ENCODE measurements around the gene BEGAIN. TPM values are rescaled to one million over a fixed set of nuclear protein-coding genes. Genes with fewer than 3 reads are reported as not detected.

BEGAIN gene
- total RNA-seq, 2 experiments from 2014 or later = 1.5 to 2.3 TPM

DNA sequence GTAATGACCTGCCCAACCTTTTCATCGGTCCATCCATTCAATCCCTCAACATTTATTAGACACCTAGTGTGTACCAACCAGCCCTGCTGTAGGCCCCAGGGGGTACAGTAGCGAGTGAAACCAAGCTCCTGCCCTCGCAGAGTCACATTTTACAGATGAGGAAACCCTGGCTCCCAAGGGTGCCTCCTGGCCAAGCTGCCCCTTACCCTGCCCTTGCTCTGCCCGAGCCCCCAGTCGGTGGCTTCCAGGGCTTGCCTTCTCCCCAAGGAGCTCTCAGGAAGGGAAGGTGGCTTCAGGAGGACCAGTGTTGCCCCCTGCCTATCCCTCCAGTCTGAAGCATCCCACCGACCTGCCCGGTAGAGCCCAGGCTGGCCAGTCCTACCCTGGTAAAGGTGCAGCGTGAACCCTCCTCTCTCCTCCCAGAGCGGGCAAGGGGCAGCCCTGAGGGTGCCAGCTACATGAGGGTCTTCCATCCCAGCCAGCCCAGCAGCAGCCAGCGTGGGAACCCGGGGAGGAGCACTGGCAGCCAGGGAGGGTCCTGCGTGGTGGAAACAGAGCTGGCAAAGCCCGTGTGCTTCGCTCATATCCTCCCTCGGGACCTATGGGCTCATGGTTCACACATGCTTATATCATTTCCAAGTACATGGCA is 670 bp upstream of the BEGAIN start:
- H3K27ac Mint-ChIP-seq = no peak overlapping the region

DNA sequence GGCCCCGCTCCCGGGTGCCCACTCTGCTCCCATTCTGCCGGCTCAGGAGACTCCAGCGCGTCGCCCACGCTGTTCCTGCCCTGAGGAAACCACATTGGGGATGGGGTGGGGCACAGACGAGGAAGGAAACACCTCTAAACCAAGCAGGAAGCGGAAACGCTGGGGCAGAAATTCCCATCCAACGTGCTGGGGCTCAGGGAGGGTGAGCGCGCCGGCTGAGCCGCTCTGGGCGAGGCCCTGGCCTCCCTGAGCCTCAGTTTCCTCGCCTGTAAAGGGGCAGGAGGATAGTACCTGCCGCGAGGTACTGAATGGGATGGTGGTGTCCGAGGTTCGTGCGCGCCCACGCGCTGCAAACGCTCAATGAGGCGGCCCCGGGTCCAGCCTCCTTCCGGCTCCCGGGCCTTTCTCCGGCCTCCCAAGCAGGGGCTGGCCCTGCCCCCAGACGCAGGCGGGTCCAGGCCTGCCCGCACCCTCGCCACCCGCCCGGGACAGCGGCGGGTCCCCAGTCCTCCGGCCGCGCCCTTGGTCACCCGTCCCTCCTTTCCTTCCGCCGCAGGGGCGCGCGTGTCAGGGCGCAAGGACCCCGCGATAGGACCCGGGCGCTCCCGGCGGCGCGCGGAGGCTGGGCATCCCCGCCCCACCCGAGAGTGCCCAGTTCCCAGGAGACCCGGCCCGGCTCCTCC is 673 bp downstream of the BEGAIN start:
- peak overlapping the region; percentile 70 for H3K4me3 Mint-ChIP-seq
- peaks cover 6% of the 10 kb centered on the region for H3K4me1 Mint-ChIP-seq
- no peaks in the 10 kb centered on the region for H3K36me3 Mint-ChIP-seq
- H3K27me3 Mint-ChIP-seq = peaks cover 18% of the 10 kb centered on the region
- no peaks in the 10 kb centered on the region for H3K9me3 Mint-ChIP-seq
- ATAC-seq (ENCODE audit: low read depth) = peak; percentile 21
- DNase-seq = peak; percentile 62
- POLR2A ChIA-PET = no interaction called here
- no peak overlapping the region for H3K27ac Mint-ChIP-seq

More for the DNA sequence above, 670 bp upstream of the BEGAIN start:
- Mint-ChIP-seq H3K4me1 (peaks cover 6% of the 10 kb centered on the region), H3K27me3 (peaks cover 19% of the 10 kb centered on the region), H3K36me3 (no peaks in the 10 kb centered on the region), H3K4me3 (peak overlapping the region; percentile 66), H3K9me3 (no peaks in the 10 kb centered on the region)
- ATAC-seq (ENCODE audit: low read depth) (no peak), DNase-seq (peak; percentile 33)
- POLR2A ChIA-PET = no interaction called here

DNA sequence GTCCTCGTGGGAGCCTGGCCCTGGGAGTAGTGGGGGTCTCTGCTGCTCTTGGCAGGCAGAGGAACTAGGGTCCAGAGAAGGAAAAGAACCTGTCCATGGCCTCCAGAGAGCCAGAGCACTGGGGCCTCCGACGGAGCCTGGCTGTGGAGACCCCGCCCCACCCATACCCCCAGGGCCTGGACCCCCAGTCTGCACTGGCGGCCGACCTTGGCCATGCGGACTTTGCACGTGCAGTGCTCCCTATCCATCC is 1.1 kb downstream of the BEGAIN start:
- ATAC-seq (ENCODE audit: low read depth) (no peak), DNase-seq (no peak)
- POLR2A ChIA-PET = no interaction called here
- no peaks in the 10 kb centered on the region for H3K9me3 Mint-ChIP-seq
- H3K4me1 Mint-ChIP-seq = peaks cover 6% of the 10 kb centered on the region
- H3K27ac Mint-ChIP-seq = no peak overlapping the region
- H3K36me3 Mint-ChIP-seq = no peaks in the 10 kb centered on the region
- peak overlapping the region; percentile 70 for H3K4me3 Mint-ChIP-seq
- peaks cover 18% of the 10 kb centered on the region for H3K27me3 Mint-ChIP-seq

DNA sequence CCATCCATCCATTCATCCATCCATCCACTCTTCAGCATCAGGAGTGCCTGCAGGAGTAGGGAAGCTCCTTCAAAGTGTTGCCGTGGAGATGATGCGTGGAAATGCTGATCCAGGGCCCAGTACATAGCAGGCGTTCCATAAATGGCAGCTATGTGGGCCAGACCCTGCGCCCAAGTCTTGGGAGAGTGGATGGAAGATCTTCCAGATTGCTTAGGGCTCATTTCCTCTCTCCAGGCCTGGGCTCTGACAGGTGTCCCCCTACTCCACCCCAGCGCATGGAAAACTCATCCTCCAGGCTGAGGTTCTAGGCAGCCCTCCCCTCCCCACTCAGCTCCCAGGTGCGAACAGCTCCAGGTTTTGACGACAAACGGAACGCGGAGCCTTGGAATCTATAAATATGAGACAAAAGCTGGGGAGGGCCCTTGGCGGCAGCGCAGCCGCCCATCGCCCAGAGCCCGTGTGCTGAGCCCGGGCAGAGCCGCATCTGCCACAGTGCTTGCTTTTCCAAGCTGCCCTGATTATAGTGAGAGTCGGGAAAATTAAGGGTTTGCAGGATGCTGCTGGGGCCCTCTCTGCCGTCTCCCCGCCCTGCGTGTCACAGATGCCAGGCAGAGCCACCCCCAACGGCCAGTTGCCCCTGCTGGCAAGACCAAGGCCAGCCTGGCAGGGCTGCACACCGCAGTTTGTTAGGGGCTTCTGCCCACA is 1.6 kb downstream of the BEGAIN start:
- peak overlapping the region; percentile 43 for H3K4me3 Mint-ChIP-seq
- peaks cover 6% of the 10 kb centered on the region for H3K4me1 Mint-ChIP-seq
- H3K9me3 Mint-ChIP-seq = no peaks in the 10 kb centered on the region
- POLR2A ChIA-PET = no interaction called here
- H3K27me3 Mint-ChIP-seq = peaks cover 18% of the 10 kb centered on the region
- ATAC-seq (ENCODE audit: low read depth) (no peak), DNase-seq (peak; percentile 31)
- H3K27ac Mint-ChIP-seq = no peak overlapping the region
- no peaks in the 10 kb centered on the region for H3K36me3 Mint-ChIP-seq

DNA sequence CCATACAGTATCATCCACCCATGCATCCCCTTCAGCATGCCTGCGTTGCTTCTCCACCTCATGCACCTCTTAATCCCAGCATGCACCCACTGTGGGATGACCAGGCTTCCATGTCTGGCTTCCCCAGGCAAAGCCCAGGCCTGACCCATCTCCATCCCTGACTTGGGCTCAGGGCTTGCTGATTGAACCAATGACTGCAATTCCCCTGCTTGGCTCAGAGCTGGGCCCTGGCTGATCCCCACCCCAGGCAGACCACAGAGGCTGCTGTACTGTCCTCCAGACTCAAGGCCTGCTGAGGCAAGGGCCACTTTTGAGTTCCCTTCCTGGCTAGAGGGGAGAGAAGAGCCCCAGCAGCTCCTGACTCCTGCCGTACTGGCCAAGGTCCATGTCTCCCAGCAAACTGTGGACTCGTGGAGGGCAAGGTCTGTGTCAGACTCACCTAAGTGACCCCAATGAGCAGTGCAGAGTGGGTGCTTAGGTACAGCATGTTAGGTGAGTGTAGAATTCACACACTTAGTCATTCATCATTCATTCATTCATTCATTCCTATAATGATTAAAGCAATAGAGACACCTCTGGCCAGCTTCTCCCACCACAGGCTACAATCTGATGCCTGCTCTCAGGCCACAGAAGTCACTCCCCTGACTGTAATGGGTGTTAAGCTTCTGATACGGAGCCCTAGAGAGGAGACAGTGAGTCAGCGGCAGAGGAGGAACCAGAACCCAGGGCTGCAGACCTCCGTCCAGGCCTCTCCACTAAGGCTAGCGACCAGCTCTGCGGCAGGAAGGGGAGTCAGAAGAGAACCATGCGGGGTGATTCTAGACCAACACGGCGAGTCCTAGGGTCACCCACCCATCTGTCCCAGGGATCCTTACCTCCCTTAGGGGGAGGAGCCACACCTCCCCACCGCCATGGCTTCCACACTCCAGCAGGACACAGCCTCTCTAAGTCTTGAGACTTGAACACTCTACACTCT is 2.9 kb downstream of the BEGAIN start:
- Mint-ChIP-seq H3K27ac (no peak overlapping the region), H3K36me3 (no peaks in the 10 kb centered on the region)

DNA sequence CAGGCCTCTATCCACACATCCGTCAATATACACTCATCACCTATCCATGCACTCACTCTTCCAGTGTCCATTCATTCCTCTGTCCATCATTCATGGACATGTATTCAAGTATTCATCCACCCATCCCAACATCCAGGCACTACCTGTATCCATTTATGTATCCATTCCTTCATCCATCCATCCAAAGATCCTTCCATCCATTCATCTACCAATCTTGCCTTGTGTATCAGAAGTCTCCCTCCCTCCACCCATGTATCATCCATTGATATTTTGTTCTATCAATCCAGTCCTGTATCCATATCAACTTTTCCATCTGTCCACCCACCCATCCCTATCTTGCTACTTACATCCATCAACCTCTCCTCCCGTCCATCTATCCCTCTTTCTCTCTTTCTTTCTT is 4.0 kb downstream of the BEGAIN start:
- H3K4me1 Mint-ChIP-seq = peaks cover 5% of the 10 kb centered on the region
- peaks cover 10% of the 10 kb centered on the region for H3K27me3 Mint-ChIP-seq
- no peak for DNase-seq
- H3K9me3 Mint-ChIP-seq = no peaks in the 10 kb centered on the region
- no peak overlapping the region for H3K27ac Mint-ChIP-seq
- no peaks in the 10 kb centered on the region for H3K36me3 Mint-ChIP-seq
- POLR2A ChIA-PET = no interaction called here
- no peak for ATAC-seq (ENCODE audit: low read depth)
- no peak overlapping the region for H3K4me3 Mint-ChIP-seq

More for the DNA sequence above, 2.9 kb downstream of the BEGAIN start:
- no peak overlapping the region for H3K4me3 Mint-ChIP-seq
- peaks cover 13% of the 10 kb centered on the region for H3K27me3 Mint-ChIP-seq
- DNase-seq (peak; percentile 28), ATAC-seq (ENCODE audit: low read depth) (no peak)
- H3K4me1 Mint-ChIP-seq = peaks cover 5% of the 10 kb centered on the region
- H3K9me3 Mint-ChIP-seq = no peaks in the 10 kb centered on the region
- POLR2A ChIA-PET = no interaction called here

DNA sequence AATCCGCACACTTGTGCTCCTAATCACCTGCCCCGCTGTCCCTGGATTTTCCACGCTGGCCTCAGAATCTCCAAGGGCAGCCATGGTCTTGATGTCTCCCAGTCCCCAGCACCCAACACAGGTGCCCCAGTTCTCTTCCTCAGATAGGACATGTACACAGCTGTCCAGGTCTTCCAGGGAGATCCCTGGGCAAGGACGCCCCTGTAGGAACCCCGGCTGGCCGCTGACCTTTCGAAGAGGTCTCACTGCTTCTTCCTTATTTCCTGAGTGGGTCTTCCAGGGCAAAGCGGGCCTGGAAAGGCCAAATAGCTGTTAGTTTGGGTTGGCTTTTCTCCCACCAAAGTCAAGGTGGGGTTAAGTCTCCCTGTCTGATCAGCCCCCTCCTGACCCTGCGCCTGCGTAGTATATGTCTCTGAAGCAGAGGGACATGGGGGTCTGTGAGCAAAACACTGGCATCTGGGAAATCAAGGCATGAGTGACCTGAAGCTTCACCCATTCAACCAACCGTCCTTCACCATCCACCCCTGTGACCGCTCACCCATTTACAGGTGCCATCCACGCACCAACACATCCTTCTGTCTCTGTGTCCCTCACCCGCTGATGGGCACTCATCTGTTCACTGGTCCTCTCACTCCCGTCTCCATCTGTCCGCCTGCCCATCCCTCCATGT is 4.6 kb downstream of the BEGAIN start:
- DNase-seq (peak; percentile 24), ATAC-seq (ENCODE audit: low read depth) (no peak)
- Mint-ChIP-seq H3K4me3 (no peak overlapping the region), H3K27ac (no peak overlapping the region), H3K4me1 (peaks cover 5% of the 10 kb centered on the region), H3K36me3 (no peaks in the 10 kb centered on the region), H3K27me3 (peaks cover 3% of the 10 kb centered on the region), H3K9me3 (no peaks in the 10 kb centered on the region)
- POLR2A ChIA-PET = no interaction called here

DNA sequence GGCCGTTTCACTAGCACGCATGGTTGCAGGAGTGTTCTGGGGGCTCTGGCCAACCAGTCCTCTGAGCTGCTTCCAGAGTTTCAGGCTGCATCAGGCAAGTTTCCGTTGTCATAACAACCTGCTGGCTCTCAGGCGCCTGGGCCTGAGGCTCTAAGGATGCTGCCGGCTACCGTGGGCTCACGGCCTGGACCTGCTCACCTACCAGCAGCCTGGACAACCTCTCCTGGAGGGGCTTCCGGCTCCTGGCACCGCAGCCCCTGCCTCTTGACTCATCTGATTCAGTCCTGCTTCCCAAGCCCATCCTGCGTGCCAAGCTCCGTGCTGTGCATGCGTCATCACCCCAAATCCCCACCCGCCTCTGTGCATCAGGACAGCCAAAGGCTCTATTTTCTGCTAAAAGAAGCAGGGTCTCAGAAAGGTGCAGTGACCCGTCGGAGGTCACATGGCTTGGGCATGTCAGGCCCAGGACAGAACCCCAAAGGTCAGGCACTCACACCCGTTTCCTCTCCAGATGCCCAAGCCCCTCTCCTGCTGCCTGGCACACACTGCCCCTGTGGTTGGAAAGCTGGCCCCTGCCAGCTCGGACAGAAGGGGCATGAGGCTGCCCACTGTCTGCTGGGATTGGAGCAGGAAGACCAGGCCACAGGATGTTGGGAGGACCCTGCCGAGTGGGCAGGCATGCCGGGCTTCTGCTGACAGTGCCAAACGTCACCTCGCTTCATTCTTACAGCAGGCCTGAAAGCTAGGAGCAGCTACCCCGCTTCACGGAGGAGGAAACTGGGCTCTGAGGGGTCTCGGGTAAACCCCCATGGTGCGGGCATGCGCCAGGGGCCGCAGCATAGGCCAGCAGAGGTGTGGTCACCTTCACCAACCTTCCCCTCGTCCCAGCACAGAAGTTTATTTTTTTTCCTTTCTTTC is 5.7 kb downstream of the BEGAIN start:
- ATAC-seq (ENCODE audit: low read depth) (no peak), DNase-seq (peak; percentile 18)
- H3K27me3 Mint-ChIP-seq = peaks cover 2% of the 10 kb centered on the region
- no peak overlapping the region for H3K27ac Mint-ChIP-seq
- H3K9me3 Mint-ChIP-seq = no peaks in the 10 kb centered on the region
- H3K4me3 Mint-ChIP-seq = no peak overlapping the region
- no peaks in the 10 kb centered on the region for H3K36me3 Mint-ChIP-seq
- peaks cover 5% of the 10 kb centered on the region for H3K4me1 Mint-ChIP-seq
- POLR2A ChIA-PET = interaction anchor here (0.5 kb wide), 1 partner anchor 35 kb away, joined by 3 read pairs; no protein-coding TSS in a partner anchor

DNA sequence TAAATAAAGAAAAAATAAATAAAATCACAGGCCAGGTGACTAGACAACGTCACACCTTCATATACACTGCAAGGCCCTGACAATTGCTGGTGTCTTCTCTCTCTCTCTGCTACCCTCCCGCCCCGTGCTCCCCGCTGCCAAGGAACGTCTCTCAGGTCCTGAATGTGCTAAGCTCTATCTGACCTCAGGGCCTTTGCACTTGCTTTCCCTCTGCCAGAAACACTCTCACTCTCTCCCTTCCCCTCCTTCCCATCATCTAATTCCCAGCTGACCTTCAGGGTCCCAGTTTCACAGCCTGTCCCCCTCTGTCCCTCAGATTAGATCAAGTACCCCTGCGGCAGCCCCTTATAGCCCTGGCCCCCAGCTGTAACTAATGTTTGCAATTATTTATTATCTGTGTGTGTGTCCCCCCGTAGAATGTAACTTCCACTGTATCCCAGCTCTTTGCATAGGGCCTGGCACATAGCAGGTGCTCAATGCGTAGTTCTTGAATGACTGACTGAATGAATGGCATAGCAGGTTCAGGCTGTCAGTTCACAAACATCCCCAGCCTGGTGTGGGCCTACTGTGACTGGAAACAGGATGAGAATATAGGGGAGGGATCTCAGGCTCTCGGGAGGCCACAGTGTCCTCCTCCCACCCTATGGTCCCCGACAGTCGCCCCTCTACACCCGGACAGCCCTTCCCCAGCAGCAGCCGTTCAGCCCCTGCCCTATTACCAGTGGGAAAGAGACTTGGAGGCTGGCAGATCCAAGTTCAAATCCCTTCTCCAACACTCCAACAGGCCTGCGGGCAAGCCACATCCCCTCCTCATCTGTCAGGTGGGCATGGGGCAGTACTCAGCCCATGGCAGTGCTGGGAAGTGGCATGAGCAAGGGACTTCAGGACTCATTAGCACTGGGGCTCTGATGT is 6.6 kb downstream of the BEGAIN start:
- DNase-seq (peak; percentile 24), ATAC-seq (ENCODE audit: low read depth) (no peak)
- Mint-ChIP-seq H3K36me3 (no peaks in the 10 kb centered on the region), H3K27me3 (no peaks in the 10 kb centered on the region), H3K4me1 (no peaks in the 10 kb centered on the region), H3K4me3 (no peak overlapping the region), H3K27ac (no peak overlapping the region), H3K9me3 (no peaks in the 10 kb centered on the region)
- POLR2A ChIA-PET = no interaction called here

DNA sequence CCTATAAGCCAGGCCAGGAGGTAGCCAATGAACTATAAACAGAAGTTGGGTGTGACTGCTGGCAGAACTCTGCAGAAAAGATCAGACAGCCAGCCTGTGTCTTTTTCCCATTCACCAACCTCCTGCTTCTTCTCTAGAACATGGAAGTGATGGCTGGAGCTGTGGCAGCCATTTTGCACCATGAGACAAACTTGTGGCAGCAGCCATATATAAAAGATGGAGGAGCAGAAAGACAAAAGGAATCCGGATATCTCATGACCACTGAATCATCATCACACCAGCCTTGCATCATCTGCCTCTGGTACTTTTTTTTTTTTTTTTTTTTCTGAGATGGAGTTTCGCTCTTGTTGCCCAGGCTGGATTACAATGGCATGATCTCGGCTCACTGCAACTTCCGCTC is 8.7 kb downstream of the BEGAIN start:
- POLR2A ChIA-PET = no interaction called here
- Mint-ChIP-seq H3K36me3 (no peaks in the 10 kb centered on the region), H3K4me1 (no peaks in the 10 kb centered on the region), H3K4me3 (no peak overlapping the region), H3K9me3 (no peaks in the 10 kb centered on the region), H3K27ac (no peak overlapping the region), H3K27me3 (no peaks in the 10 kb centered on the region)
- no peak for DNase-seq
- ATAC-seq (ENCODE audit: low read depth) = no peak

DNA sequence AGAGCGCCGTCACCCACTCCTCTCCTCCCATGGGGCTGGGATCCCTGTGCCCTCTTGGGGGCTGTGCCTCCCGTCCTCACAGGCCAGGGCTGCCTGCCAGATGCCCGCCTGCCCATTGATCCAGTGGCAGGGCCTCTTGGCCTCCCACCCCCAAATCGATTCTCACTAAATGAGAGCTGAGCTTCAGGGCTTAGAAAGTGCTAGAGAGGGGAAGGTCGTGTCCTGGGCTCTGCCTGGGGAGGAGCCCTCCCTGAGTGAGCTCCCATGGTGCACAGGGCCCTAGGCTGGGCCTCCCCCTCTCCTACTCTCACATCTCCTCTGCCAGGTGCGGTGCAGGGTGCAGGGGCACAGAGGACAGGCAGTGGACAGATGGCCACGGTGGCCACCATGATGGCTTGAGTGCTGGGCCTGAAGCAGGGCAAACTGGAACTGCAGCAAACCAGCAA is 9.2 kb downstream of the BEGAIN start:
- no peak overlapping the region for H3K27ac Mint-ChIP-seq
- no peaks in the 10 kb centered on the region for H3K9me3 Mint-ChIP-seq
- DNase-seq = peak; percentile 24
- no peaks in the 10 kb centered on the region for H3K27me3 Mint-ChIP-seq
- no peaks in the 10 kb centered on the region for H3K36me3 Mint-ChIP-seq
- no peaks in the 10 kb centered on the region for H3K4me1 Mint-ChIP-seq
- ATAC-seq (ENCODE audit: low read depth) = no peak
- H3K4me3 Mint-ChIP-seq = no peak overlapping the region
- POLR2A ChIA-PET = interaction anchor here (0.6 kb wide), 1 partner anchor 31 kb away, joined by 3 read pairs; no protein-coding TSS in a partner anchor
